Smooth muscle cell (in vitro differentiated cells): Measurements from ENCODE around the gene NOPCHAP1. TPM values are rescaled to one million over a fixed set of nuclear protein-coding genes. Genes with fewer than 3 reads are reported as not detected.

Experiments used
- DNase-seq: peaks from one replicate; lab custom pipeline; 2025; ENCODE audit not compliant: unreplicated experiment; lab: John Stamatoyannopoulos, UW
- H2AFZ ChIP-seq: fragments of 200-600 bp; sonication (generic); 2 replicates; pipeline ENCODE4 v1.6.0; 2016; ENCODE audit warnings: antibody characterized with exemption, low read depth, mild to moderate bottlenecking
- H3F3A ChIP-seq: fragments of 200-600 bp; sonication (generic); 2 replicates; pipeline ENCODE4 v1.6.0; 2017; ENCODE audit warnings: antibody characterized with exemption, low read depth
- H3K27ac ChIP-seq: fragments of 200-600 bp; sonication (generic); 2 replicates; pipeline ENCODE4 v1.5.1; 2016; ENCODE audit warnings: low read depth, mild to moderate bottlenecking
- H3K27me3 ChIP-seq: fragments of 200-600 bp; sonication (generic); 2 replicates; pipeline ENCODE4 v1.6.1; 2016; ENCODE audit warnings: low read depth, mild to moderate bottlenecking
- H3K36me3 ChIP-seq: fragments of 200-600 bp; sonication (generic); 2 replicates; pipeline ENCODE4 v1.5.1; 2016; ENCODE audit warnings: low read depth
- H3K4me1 ChIP-seq: fragments of 200-600 bp; sonication (generic); 2 replicates; pipeline ENCODE4 v1.5.1; 2016; ENCODE audit warnings: low read depth
- H3K4me2 ChIP-seq: fragments of 200-600 bp; sonication (generic); 2 replicates; pipeline ENCODE4 v1.6.0; 2016; ENCODE audit warnings: mild to moderate bottlenecking
- H3K4me3 ChIP-seq: fragments of 200-600 bp; sonication (generic); 2 replicates; pipeline ENCODE4 v1.5.1; 2016; ENCODE audit warnings: mild to moderate bottlenecking
- H3K79me2 ChIP-seq: fragments of 200-600 bp; sonication (generic); 2 replicates; pipeline ENCODE4 v1.6.0; 2016; ENCODE audit warnings: low read depth, mild to moderate bottlenecking
- H3K9ac ChIP-seq: fragments of 200-600 bp; sonication (generic); 2 replicates; pipeline ENCODE4 v1.6.0; 2016; ENCODE audit warnings: low read depth
- H3K9me3 ChIP-seq: fragments of 200-600 bp; sonication (generic); replicated peaks from 2 replicates; pipeline ENCODE4 v1.5.1; 2016; ENCODE audit warnings: low read depth
- H4K20me1 ChIP-seq: fragments of 200-600 bp; sonication (generic); 2 replicates; pipeline ENCODE4 v1.6.0; 2016; ENCODE audit warnings: low read depth
- WGBS: methylation state at CpG from one replicate; pipeline ENCODE4 v1.1.7; 2016; ENCODE audit warnings: low lambda C conversion rate; 5-methylcytosine and 5-hydroxymethylcytosine counted together
- polyA plus RNA-seq: library from polyadenylated mRNA; unstranded; fragments of >200 nt; fragmentation: Nextera tagmentation; extraction: Ambion mirVana; gene quantifications from 2 replicates; pipeline ENCODE4 v1.2.1, GENCODE V29; 2016
- total RNA-seq: library from RNA; depleted of rRNA; stranded (reverse); fragments of >200 nt; gene quantifications from 2 replicates; pipeline ENCODE4 v1.2.3, GENCODE V29; 2014
- TF ChIP-seq, protein P1 (sequence below): fragments of 200-600 bp; sonication (generic); IDR thresholded peaks from 2 replicates; pipeline ENCODE4 v1.5.1; 2017; ENCODE audit warnings: borderline replicate concordance, mild to moderate bottlenecking, antibody characterized with exemption; ENCODE audit not compliant: insufficient read depth, poor library complexity, severe bottlenecking

The NOPCHAP1 gene
- total and polyA plus RNA-seq, 2 experiments from 2014 or later = 8.1 to 17.4 TPM

DNA sequence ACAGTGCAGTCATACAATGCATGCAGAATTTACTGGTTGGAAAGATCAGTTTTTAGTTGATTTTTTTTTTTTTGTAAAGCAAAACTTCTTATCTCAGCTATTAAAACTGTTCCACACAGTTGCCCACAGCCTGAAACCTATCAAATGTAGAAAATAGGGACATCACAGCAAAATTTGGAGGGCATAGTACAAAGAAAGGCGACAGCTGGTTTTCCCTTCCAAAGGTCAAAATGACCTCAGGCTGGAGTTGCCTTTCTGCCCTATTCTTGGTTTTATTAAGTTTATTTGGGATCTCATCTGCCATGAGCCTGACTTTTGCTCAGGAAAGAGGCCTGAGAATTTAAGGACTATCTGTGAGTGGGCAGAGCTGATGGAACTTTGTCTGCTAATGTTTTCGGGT is 28.5 kb downstream of the NOPCHAP1 start:
- H3K27me3 ChIP-seq = no peaks in the 10 kb centered on the region
- no peaks in the 10 kb centered on the region for H4K20me1 ChIP-seq
- WGBS = 100% methylated on average over 2 of the region's 2 CpGs

DNA sequence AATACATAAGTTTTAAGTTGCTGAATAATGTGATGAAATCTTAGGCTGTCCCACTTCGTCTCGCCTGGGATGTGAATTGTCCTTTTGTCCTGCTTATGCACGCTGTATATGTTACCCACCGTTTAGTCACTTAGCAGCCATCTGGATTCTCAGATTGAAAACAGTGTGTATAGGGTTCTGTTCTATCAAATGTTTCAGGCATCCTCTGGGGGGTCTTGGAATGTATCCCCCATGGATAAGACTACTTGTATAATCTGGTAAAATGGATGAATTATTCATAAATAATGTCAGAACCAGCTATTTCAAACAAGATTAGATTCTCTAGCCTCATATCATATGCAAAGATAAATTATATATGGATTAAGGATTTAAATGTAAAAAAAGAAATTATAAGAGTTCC is 29.4 kb downstream of the NOPCHAP1 start:
- 99% methylated on average over 4 of the region's 4 CpGs for WGBS

More for the DNA sequence above, 28.5 kb downstream of the NOPCHAP1 start:
- Histone ChIP-seq H2AFZ (no peak overlapping the region), H3K4me3 (no peak overlapping the region), H3K4me1 (no peaks in the 10 kb centered on the region), H3K4me2 (no peak overlapping the region), H3K9ac (no peak overlapping the region), H3F3A (no peaks in the 10 kb centered on the region), H3K9me3 (no peaks in the 10 kb centered on the region), H3K79me2 (no peaks in the 10 kb centered on the region), H3K36me3 (peaks cover 7% of the 10 kb centered on the region), H3K27ac (no peak overlapping the region)
- DNase-seq = no peak
- TF ChIP-seq, protein P1, sequence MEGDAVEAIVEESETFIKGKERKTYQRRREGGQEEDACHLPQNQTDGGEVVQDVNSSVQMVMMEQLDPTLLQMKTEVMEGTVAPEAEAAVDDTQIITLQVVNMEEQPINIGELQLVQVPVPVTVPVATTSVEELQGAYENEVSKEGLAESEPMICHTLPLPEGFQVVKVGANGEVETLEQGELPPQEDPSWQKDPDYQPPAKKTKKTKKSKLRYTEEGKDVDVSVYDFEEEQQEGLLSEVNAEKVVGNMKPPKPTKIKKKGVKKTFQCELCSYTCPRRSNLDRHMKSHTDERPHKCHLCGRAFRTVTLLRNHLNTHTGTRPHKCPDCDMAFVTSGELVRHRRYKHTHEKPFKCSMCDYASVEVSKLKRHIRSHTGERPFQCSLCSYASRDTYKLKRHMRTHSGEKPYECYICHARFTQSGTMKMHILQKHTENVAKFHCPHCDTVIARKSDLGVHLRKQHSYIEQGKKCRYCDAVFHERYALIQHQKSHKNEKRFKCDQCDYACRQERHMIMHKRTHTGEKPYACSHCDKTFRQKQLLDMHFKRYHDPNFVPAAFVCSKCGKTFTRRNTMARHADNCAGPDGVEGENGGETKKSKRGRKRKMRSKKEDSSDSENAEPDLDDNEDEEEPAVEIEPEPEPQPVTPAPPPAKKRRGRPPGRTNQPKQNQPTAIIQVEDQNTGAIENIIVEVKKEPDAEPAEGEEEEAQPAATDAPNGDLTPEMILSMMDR = no peak

DNA sequence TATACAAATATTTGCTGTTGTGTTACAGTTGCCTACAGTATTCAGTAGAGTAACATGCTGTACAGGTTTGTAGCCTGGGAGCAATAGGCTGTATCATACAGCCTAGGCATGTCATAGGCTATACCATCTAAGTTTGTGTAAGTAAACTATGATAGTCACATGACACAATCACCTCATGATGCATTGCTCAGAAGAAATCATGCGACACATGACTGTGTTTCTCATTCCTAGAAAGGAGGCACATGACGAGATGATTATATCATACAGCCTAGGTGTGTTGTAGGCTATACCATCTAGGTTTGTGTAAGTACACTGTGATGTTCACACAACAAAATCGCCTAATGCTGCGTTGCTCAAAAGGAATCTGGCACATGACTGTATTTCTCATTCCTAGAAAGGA is 31.9 kb downstream of the NOPCHAP1 start:
- TF ChIP-seq, protein P1 = no peak
- H3K27ac ChIP-seq = no peak overlapping the region
- WGBS = 98% methylated on average over 4 of the region's 4 CpGs
- H3K27me3 ChIP-seq = no peaks in the 10 kb centered on the region
- H3K4me1 ChIP-seq = no peaks in the 10 kb centered on the region
- no peaks in the 10 kb centered on the region for H3K36me3 ChIP-seq
- no peak overlapping the region for H2AFZ ChIP-seq
- H3K4me2 ChIP-seq = no peak overlapping the region
- H3K79me2 ChIP-seq = no peaks in the 10 kb centered on the region
- H3K9ac ChIP-seq = no peak overlapping the region
- no peaks in the 10 kb centered on the region for H3K9me3 ChIP-seq
- no peaks in the 10 kb centered on the region for H4K20me1 ChIP-seq
- H3K4me3 ChIP-seq = no peak overlapping the region
- H3F3A ChIP-seq = no peaks in the 10 kb centered on the region
- DNase-seq = no peak

More for the DNA sequence above, 29.4 kb downstream of the NOPCHAP1 start:
- Histone ChIP-seq H3K79me2 (no peaks in the 10 kb centered on the region), H3K4me3 (no peak overlapping the region), H3K27me3 (no peaks in the 10 kb centered on the region), H2AFZ (no peak overlapping the region), H3F3A (no peaks in the 10 kb centered on the region), H3K9me3 (no peaks in the 10 kb centered on the region), H3K4me1 (no peaks in the 10 kb centered on the region), H3K36me3 (peaks cover 3% of the 10 kb centered on the region), H3K27ac (no peak overlapping the region), H3K4me2 (no peak overlapping the region), H3K9ac (no peak overlapping the region), H4K20me1 (no peaks in the 10 kb centered on the region)
- no peak for DNase-seq
- TF ChIP-seq, protein P1 = no peak

DNA sequence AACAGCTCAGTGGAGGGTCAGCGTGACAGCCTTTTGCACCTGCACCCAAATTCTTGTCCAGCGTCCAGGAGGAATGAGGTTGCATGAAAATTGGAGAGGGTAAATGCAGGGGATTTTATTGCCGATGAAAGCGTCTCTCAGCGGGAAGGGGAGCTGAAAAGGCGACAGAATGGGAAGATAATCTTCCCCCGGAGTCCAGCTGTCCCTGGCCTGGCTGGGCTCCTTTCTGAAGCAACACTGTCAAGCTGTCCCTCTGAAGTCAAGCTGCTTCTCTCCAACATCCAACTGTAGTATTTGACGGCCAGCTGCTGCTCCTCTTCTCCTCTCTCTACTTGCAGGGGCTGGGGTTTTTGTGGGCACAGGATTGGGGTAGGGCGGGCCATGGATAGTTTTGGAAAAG is 32.7 kb downstream of the NOPCHAP1 start:
- Histone ChIP-seq H3K36me3 (no peaks in the 10 kb centered on the region), H3K4me3 (no peak overlapping the region), H3K79me2 (no peaks in the 10 kb centered on the region), H3F3A (no peaks in the 10 kb centered on the region), H3K4me2 (no peak overlapping the region), H3K27me3 (no peaks in the 10 kb centered on the region), H3K4me1 (no peaks in the 10 kb centered on the region), H4K20me1 (no peaks in the 10 kb centered on the region), H2AFZ (no peak overlapping the region), H3K27ac (no peak overlapping the region), H3K9ac (no peak overlapping the region), H3K9me3 (no peaks in the 10 kb centered on the region)
- DNase-seq = no peak
- 79% methylated on average over 9 of the region's 9 CpGs for WGBS
- TF ChIP-seq, protein P1 = no peak
